GM19099 (cell line): ENCODE data around the gene FSTL4.

Experiments used
- POLR2A ChIP-seq: IDR thresholded peaks from 3 replicates; pipeline ENCODE4 v1.6.1; 2011; ENCODE audit warnings: low read depth; ENCODE audit not compliant: insufficient read length; ENCODE audit errors: extremely low read depth

The FSTL4 gene

GRCh38 chr5:133383580-133383939, 228.8 kb downstream of the FSTL4 start:
- no peak for TF ChIP-seq POLR2A

DNA sequence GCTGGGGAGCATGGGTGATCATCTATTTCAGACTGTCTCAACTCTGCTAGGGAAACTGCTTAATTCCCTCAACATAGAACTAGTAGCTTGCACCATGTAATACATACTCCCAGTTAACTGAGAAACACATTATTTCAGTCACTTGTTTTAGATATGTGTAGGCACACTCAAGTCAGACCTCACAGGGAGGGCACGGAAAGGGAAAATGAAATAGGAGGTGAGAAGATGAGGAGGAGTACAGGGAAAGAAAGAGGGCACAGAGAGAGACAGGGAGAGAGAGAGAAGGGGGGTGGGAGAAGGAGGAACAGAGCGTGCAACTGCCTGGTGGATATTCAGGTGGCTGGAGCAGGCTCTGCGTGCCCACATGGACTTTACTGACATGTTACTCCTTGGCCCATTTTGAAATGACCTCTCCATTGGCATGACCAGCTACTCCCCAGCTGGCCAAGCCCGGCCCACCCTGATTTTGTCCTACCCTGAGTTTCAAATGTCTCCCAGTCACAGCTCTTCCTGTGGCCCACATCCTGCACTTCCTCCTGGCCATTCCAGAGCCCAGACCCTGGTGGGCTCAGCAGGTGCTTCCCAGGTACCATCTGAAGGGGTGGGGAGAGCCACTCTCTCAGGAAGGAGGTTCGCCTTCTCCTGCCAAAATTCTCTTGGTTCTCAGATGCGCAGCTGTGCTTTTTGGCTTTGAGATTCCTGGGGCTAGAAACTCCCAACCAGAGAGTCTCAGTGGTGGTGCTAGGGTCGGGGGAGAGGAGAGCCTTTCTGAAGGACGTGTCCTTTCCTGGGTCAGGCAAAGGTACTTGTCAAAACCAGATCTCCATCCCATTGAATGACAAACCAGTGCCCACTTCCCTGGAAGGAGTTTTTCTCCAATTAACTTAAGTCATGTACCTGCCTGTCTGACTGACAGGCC, 229.4 kb downstream of the FSTL4 start:
- TF ChIP-seq POLR2A = no peak

DNA sequence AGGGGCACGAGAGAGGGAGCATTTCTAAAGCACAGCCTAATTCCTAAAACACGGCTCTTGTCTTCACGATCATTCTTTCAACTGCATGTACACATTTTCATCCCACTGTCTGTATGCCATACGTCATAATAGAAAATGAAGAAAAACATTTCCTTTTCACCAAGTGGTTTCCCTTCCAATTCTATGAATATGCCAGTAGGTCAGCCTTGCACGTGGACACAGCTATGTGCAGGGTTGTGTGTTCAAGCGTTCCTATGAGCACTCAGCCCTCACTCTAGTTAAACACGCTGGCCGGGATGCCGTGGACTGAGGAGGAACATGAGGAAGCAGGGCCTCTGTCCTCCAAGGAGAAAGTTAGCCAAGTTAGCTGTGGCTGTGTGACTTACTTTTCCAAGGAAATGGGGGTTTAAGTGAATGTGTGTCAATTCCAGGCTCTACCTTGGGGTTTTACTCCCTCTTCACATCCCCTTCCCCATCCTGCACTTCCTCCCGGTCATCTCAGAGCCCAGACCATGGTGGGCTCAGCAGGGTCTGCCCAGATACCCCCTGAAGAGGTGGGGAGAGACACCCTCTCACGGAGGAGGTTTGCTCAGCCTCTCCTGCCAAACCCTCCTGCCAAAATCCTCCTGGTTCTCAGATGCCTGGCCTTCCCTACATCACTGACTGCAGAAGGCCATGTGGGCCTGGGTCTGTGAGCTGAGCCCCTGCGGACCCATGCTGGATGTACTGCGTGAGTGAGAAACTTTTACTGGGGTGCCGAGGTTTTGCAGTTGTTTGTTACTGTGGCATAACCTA, 230.6 kb downstream of the FSTL4 start:
- TF ChIP-seq POLR2A = no peak

GRCh38 chr5:133381041-133381440, 231.3 kb downstream of the FSTL4 start:
- TF ChIP-seq POLR2A = no peak

- TF ChIP-seq POLR2A = no peak
Observed at GRCh38 chr5:133377736-133378135, 234.6 kb downstream of the FSTL4 start.

GRCh38 chr5:133376986-133377385, 235.4 kb downstream of the FSTL4 start:
- TF ChIP-seq POLR2A = no peak

DNA sequence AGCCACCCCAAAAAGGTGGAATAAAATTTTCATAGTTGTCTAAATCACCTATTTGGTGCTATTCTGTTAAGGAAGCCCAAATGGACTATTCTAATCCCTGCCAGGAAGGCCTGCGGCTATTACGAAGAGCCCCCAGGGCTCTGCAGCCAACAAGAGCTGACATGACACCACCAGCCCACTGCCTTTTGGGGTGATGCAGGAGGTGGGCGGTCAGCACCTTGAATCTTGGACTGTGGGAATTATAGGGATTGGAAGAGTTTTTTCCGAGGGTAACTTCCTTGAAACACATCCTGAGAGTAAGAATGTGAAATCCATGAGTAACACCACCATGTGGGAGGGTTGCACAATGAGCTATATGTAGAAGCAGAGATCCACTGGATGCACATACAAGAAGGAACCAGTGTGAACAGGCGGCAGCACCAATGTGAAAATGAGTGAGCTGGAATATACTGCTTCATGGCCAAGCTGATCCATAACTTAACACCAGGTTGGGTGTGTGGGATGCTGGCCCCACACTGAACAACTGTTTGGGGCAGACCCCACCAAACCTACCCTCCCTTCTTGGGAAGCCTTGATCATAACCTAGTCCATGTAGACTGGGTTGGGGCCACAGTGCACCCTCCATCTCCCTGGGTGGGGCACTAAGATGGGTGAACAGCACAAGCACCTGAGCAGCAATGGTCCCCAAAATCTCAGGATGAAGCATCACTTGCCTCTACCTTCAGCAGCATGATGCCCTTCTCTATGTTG, 239.0 kb downstream of the FSTL4 start:
- TF ChIP-seq POLR2A = no peak

DNA sequence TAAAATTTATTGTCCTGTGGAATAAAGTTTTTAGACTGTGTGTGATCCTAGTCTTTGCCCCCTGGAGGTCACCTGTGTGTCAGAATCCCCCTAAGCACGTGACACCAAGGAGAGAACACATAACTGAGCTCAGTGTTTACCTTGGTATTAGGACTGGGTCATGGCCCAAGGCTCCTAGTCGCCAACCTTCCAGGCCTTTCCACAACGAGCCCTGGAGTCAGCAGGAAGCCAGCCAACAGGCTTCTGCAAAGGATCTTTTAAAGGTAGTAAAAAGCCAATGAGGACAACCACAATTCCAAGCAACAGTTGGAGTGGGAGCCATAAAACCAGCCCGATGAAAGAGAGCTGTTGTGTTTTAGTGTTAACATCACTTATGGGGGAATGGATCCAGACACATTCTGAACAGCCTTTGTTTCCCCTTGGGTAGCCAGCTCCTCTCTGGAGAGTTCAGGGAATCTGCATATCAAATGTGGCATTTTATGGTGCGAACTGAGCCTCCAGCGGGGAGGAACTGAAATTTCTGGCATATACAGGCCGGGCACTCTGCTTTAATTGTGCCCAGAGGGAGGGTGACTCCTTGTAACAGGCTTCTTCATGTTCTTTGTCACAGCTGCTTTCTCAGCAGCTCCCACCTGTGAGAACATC, 239.9 kb downstream of the FSTL4 start:
- TF ChIP-seq POLR2A = no peak

- TF ChIP-seq POLR2A = no peak
Observed at GRCh38 chr5:133371371-133372155, 240.8 kb downstream of the FSTL4 start.

DNA sequence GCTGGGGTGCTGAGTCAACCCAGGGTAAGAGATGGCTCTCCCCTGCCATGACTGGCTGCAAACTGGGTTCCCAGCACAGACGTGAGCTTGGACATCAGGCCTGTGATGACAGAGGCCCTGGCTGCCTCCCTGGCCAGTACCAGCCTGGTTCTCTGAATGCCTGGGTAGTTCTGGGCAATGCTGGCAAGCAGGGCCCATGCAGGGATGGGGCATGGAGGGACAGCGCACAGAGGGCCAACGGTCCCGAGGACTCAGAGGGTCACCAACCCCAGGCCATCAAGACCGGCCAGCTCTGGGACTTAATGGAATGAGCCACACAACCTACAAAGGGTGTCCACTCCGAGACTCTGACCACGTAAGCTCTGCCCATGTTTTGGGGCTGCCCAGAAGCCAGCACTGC, 241.4 kb downstream of the FSTL4 start:
- no peak for TF ChIP-seq POLR2A

DNA sequence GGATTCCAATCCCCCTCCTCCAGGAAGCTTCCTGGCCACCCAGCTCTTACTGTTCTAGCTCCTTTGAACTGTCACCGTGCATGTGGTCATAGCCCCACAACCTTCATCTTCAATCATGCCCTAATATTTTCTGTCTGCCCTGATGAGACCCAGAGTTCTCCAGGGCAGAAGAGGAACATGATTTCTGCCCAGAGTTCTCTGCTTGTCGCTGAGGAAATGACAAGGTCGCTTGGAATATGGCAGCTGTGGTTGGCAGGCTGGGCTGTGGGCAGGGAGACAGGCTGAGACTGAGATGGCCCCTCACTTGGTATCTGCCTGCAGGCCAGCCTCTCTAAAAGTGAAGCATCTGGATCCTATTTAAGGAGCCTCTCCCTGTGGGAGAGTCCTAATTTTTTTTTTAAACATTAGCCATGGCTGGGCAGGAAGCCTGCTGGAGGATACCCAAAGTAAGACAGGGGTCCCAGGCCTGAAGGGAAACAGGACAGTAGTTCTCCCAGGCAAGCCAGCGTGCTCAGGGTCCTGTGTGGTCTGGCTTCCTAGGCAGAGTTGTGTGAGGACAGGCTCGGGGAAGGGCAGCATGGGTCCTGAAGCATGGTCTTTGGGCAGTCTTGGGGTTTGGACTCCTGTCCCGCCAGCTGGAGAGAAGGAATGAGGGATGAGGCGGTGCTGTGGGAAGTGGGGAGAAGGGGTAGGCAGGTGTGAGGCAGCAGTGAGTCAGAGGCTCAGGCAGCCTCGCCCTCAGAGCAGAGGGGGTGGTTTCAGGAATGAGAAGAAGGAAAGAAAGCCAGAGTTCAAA, 242.1 kb downstream of the FSTL4 start:
- no peak for TF ChIP-seq POLR2A

GRCh38 chr5:133368916-133369783, 243.2 kb downstream of the FSTL4 start:
- TF ChIP-seq POLR2A = no peak
